ENCODE results near the gene PIM3.

GRCh38 chr22:50009765-50010675 lies 49.4 kb downstream of the PIM3 start:
- TF ChIP-seq MAX (CRISPR knock-in tag; IDR thresholded peaks at IDR 0.05), result no peak
- TF ChIP-seq E2F1 (CRISPR knock-in tag; IDR thresholded peaks at IDR 0.05), result no peak
- TF ChIP-seq TEAD1 (CRISPR knock-in tag; IDR thresholded peaks at IDR 0.05), result no peak
- no peak for TF ChIP-seq NFYB (CRISPR knock-in tag; conservative IDR thresholded peaks at IDR 0.05; ENCODE audit: low read depth)
- TF ChIP-seq ZBTB43 (CRISPR knock-in tag; IDR thresholded peaks at IDR 0.05), result no peak
- TF ChIP-seq CTCF (IDR thresholded peaks at IDR 0.05), result no peak
- no peak for TF ChIP-seq EMX1 (CRISPR knock-in tag; IDR thresholded peaks at IDR 0.05)
